ENCODE results near the gene TIAM2. TPM values are rescaled to one million over a fixed set of nuclear protein-coding genes. Genes with fewer than 3 reads are reported as not detected.
"Not testable (repeated sequence)": the region's sequence is repeated elsewhere in the genome, so short reads cannot be mapped to it uniquely, and the experiment has no call there.

TIAM2 gene
- total RNA-seq, 1 experiment from 2014 or later: 3.9 TPM

- DNase-seq (ENCODE audit: low read depth, low spot score); in situ Hi-C loops (cut with HindIII; ENCODE audit: low pct_unique_long_range_greater_than_20kb, low sequenced_read_pairs): not testable (repeated sequence)
Measured at GRCh38 chr6:155218711-155219110, 223.6 kb downstream of the TIAM2 start.

GRCh38 chr6:155219299-155219698, 224.2 kb downstream of the TIAM2 start:
- no peak for DNase-seq (ENCODE audit: low read depth, low spot score)
- in situ Hi-C loops (cut with HindIII; ENCODE audit: low pct_unique_long_range_greater_than_20kb, low sequenced_read_pairs): no loop called here

GRCh38 chr6:155219858-155220301, 224.8 kb downstream of the TIAM2 start:
- in situ Hi-C loops (cut with HindIII; ENCODE audit: low pct_unique_long_range_greater_than_20kb, low sequenced_read_pairs): no loop called here
- no peak for DNase-seq (ENCODE audit: low read depth, low spot score)

GRCh38 chr6:155221086-155221485, 226.0 kb downstream of the TIAM2 start:
- no peak for DNase-seq (ENCODE audit: low read depth, low spot score)
- in situ Hi-C loops (cut with HindIII; ENCODE audit: low pct_unique_long_range_greater_than_20kb, low sequenced_read_pairs): no loop called here

- in situ Hi-C loops (cut with HindIII; ENCODE audit: low pct_unique_long_range_greater_than_20kb, low sequenced_read_pairs): no loop called here
- DNase-seq (ENCODE audit: low read depth, low spot score): no peak
Measured at GRCh38 chr6:155222506-155222905, 227.4 kb downstream of the TIAM2 start.

GRCh38 chr6:155223646-155224451, 228.7 kb downstream of the TIAM2 start:
- DNase-seq (ENCODE audit: low read depth, low spot score): peak; percentile 35
- in situ Hi-C loops (cut with HindIII; ENCODE audit: low pct_unique_long_range_greater_than_20kb, low sequenced_read_pairs): no loop called here

GRCh38 chr6:155224618-155225017, 229.5 kb downstream of the TIAM2 start:
- in situ Hi-C loops (cut with HindIII; ENCODE audit: low pct_unique_long_range_greater_than_20kb, low sequenced_read_pairs): no loop called here
- DNase-seq (ENCODE audit: low read depth, low spot score): no peak

GRCh38 chr6:155227046-155227445, 231.9 kb downstream of the TIAM2 start:
- in situ Hi-C loops (cut with HindIII; ENCODE audit: low pct_unique_long_range_greater_than_20kb, low sequenced_read_pairs): no loop called here
- no peak for DNase-seq (ENCODE audit: low read depth, low spot score)

- no peak for DNase-seq (ENCODE audit: low read depth, low spot score)
- in situ Hi-C loops (cut with HindIII; ENCODE audit: low pct_unique_long_range_greater_than_20kb, low sequenced_read_pairs): no loop called here
Measured at GRCh38 chr6:155228546-155229166, 233.5 kb downstream of the TIAM2 start.

- DNase-seq (ENCODE audit: low read depth, low spot score); in situ Hi-C loops (cut with HindIII; ENCODE audit: low pct_unique_long_range_greater_than_20kb, low sequenced_read_pairs): not testable (repeated sequence)
Measured at GRCh38 chr6:155230975-155231374, 235.9 kb downstream of the TIAM2 start.

GRCh38 chr6:155232848-155233247, 237.7 kb downstream of the TIAM2 start:
- DNase-seq (ENCODE audit: low read depth, low spot score): no peak
- in situ Hi-C loops (cut with HindIII; ENCODE audit: low pct_unique_long_range_greater_than_20kb, low sequenced_read_pairs): no loop called here

GRCh38 chr6:155234167-155234566, 239.1 kb downstream of the TIAM2 start:
- no peak for DNase-seq (ENCODE audit: low read depth, low spot score)

GRCh38 chr6:155234687-155235086, 239.6 kb downstream of the TIAM2 start:
- in situ Hi-C loops (cut with HindIII; ENCODE audit: low pct_unique_long_range_greater_than_20kb, low sequenced_read_pairs): no loop called here

More at GRCh38 chr6:155234167-155234566, 239.1 kb downstream of the TIAM2 start:
- in situ Hi-C loops (cut with HindIII; ENCODE audit: low pct_unique_long_range_greater_than_20kb, low sequenced_read_pairs): no loop called here

GRCh38 chr6:155235087-155235486, 240.0 kb downstream of the TIAM2 start:
- in situ Hi-C loops (cut with HindIII; ENCODE audit: low pct_unique_long_range_greater_than_20kb, low sequenced_read_pairs): no loop called here
- no peak for DNase-seq (ENCODE audit: low read depth, low spot score)

More at GRCh38 chr6:155234687-155235086, 239.6 kb downstream of the TIAM2 start:
- DNase-seq (ENCODE audit: low read depth, low spot score): no peak

GRCh38 chr6:155237613-155238012, 242.5 kb downstream of the TIAM2 start:
- no peak for DNase-seq (ENCODE audit: low read depth, low spot score)
- in situ Hi-C loops (cut with HindIII; ENCODE audit: low pct_unique_long_range_greater_than_20kb, low sequenced_read_pairs): no loop called here

- in situ Hi-C loops (cut with HindIII; ENCODE audit: low pct_unique_long_range_greater_than_20kb, low sequenced_read_pairs): no loop called here
- DNase-seq (ENCODE audit: low read depth, low spot score): no peak
Measured at GRCh38 chr6:155240905-155241600, 245.9 kb downstream of the TIAM2 start.

- no peak for DNase-seq (ENCODE audit: low read depth, low spot score)
- in situ Hi-C loops (cut with HindIII; ENCODE audit: low pct_unique_long_range_greater_than_20kb, low sequenced_read_pairs): no loop called here
Measured at GRCh38 chr6:155241966-155242365, 246.9 kb downstream of the TIAM2 start.

GRCh38 chr6:155244434-155244833, 249.3 kb downstream of the TIAM2 start:
- no peak for DNase-seq (ENCODE audit: low read depth, low spot score)
- in situ Hi-C loops (cut with HindIII; ENCODE audit: low pct_unique_long_range_greater_than_20kb, low sequenced_read_pairs): no loop called here

Data from SK-MEL-5 (cell line).